ENCODE measurements around the gene ADM2. TPM values are rescaled to one million over a fixed set of nuclear protein-coding genes. Genes with fewer than 3 reads are reported as not detected.

ADM2 gene
- total RNA-seq, 1 donor from 2014 or later: 1.5 TPM

DNA sequence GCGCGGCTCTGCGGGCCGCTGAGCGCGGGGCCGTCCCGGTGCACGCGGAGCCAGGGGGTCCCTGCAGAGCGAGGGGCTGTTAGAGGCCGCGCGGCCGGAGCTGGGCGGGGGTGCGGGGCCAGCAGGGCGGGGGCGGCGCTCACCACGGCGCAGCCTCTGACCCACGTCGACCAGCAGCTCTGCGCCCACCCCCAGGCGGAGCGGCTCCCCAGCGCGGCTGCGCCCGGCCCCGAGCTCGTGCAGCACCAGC lies 44.4 kb downstream of the ADM2 start:
- Histone ChIP-seq H3K27ac (peak overlapping the region; percentile 93), H3K4me3 (peak overlapping the region; percentile 79), H3K27me3 (ENCODE audit: low read depth) (no peaks in the 10 kb centered on the region), H3K36me3 (peaks cover 35% of the 10 kb centered on the region), H3K9me3 (no peaks in the 10 kb centered on the region), H3K4me1 (peaks cover 45% of the 10 kb centered on the region)
- TF ChIP-seq, protein P1, sequence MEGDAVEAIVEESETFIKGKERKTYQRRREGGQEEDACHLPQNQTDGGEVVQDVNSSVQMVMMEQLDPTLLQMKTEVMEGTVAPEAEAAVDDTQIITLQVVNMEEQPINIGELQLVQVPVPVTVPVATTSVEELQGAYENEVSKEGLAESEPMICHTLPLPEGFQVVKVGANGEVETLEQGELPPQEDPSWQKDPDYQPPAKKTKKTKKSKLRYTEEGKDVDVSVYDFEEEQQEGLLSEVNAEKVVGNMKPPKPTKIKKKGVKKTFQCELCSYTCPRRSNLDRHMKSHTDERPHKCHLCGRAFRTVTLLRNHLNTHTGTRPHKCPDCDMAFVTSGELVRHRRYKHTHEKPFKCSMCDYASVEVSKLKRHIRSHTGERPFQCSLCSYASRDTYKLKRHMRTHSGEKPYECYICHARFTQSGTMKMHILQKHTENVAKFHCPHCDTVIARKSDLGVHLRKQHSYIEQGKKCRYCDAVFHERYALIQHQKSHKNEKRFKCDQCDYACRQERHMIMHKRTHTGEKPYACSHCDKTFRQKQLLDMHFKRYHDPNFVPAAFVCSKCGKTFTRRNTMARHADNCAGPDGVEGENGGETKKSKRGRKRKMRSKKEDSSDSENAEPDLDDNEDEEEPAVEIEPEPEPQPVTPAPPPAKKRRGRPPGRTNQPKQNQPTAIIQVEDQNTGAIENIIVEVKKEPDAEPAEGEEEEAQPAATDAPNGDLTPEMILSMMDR (IDR thresholded peaks at IDR 0.05): no peak
- no peak for DNase-seq
- intact Hi-C loops (cut with DNase I): no loop called here
- ATAC-seq: no peak

DNA sequence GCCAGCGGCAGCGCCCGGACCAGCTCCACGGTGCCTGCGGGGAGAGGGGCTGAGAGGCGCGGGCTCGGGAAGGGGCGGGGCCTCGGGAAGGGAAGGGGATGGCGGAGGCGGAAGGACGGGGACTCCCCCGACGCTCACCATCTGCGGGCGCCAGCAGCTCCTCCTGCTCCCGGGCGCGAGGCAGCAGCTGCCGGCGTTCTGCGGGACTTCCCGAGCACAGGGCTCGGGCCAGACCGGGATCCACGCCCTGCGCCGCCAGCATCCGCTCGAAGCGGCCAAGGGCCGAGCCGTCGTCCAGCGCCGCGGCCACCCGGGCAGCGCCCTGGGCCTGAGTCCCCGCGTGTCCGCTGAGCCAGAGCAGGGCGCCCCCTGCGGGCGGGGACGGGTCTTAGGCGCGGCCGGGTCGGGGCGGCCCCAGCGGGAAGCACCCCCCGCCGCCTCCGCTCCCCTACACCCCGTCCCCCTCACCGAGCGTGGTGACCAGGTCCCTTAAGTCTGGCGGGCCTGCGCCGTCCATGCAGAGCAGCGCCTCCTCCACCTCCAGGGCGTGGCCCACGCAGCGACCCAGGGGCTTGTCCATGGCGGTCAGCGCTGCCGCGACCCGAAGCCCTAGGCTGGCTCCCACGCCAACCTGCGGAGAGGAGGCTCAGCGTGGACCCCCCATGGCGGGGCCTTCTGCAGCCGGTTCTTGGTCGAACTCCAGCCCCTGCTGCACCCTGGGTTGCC lies 44.9 kb downstream of the ADM2 start:
- peaks cover 30% of the 10 kb centered on the region for H3K36me3 ChIP-seq
- TF ChIP-seq, protein P1 (IDR thresholded peaks at IDR 0.05): peak; percentile 82
- H3K27me3 ChIP-seq (ENCODE audit: low read depth): no peaks in the 10 kb centered on the region
- H3K27ac ChIP-seq: peak overlapping the region; percentile 93
- H3K9me3 ChIP-seq: no peaks in the 10 kb centered on the region
- ATAC-seq (peak; percentile 36 to 54), DNase-seq (peak; percentile 89)
- intact Hi-C loops (cut with DNase I): no loop called here
- H3K4me1 ChIP-seq: peaks cover 45% of the 10 kb centered on the region
- H3K4me3 ChIP-seq: peak overlapping the region; percentile 79

DNA sequence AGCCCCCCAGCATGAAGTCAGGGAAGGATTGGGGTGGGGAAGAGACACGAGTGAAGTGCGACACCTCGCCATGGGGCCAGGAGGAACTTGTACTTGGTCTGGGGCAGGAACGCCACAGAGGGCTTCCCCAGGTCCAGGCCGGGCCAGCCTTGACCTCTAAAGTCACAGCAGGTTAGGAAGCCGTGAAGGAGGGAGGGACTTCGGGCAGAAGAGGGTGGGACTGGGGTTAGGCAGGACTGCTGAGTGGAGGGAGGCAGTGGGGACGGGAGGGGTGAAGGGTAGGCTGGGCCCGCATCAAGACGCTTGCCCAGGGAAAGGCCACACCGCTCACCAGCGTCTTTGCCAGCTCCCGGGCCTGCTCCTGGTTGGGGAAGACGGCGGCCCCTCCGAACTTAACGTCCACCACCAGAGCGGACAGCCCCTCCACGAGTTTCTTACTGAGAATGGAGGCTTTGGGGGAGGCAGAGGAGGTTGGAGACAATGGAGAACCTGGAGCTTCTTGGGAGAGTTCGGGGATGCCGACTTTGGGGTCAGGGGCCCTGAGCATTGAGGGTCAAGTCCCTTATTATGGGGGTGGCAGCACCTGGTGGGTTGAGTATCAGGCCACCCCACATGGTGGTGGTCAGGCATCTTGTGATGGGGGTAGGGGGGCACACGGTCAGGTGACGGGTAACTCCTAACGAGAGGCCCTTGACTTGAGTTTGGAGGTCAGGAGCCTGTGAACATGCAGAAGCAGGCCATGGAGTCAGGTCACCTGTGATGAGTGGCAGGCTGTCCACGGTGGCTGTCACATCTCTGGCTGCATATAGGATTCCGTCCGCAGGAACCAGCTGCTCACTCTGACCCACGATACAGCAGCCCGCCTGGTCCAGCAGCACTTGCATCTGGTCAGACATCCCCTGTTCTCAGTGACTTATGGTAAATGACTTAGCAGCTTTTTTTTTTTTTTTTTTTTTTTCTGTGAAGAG lies 45.8 kb downstream of the ADM2 start:
- no peaks in the 10 kb centered on the region for H3K9me3 ChIP-seq
- TF ChIP-seq, protein P1 (IDR thresholded peaks at IDR 0.05): no peak
- no peaks in the 10 kb centered on the region for H3K27me3 ChIP-seq (ENCODE audit: low read depth)
- peaks cover 21% of the 10 kb centered on the region for H3K36me3 ChIP-seq
- intact Hi-C loops (cut with DNase I): no loop called here
- H3K4me1 ChIP-seq: peaks cover 45% of the 10 kb centered on the region
- H3K4me3 ChIP-seq: peak overlapping the region; percentile 79
- ATAC-seq: peak; percentile 5 to 12
- peak; percentile 85 for DNase-seq
- peak overlapping the region; percentile 93 for H3K27ac ChIP-seq

DNA sequence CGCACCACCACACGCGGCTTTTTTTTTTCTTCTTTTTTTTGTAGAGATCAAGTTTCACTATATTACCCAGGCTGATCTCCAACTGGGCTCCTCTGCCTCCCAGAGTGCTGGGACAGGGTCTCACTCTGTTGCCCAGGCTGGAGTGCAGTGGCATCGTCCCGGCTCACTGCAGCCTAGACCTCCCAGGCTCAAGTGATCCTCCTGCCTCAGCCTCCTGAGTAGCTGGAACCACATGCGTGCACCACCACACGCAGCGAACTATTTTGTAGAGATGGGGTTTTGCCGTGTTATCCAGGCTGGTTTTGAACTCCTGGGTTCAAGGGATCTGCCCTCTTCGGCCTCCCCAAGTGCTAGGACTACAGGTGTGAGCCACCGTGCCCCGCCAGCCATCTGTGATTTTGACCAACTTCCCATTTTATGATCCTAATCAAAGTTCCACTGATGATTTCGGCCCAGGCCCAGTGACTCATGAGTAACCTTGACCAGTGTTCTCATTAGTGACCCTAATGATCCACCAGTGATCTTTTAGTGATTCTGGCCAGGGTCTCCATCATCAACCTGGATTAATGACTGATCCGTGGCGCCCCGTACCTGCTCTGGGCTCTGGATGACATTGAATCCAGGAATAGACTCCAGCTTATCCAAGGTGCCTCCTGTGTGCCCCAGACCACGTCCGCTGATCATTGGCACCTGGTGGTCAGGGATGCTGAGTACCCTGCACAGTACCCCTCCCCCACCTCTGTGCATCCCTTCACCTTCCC lies 46.8 kb downstream of the ADM2 start:
- no peak for ATAC-seq
- intact Hi-C loops (cut with DNase I): no loop called here
- DNase-seq: peak; percentile 46
- peaks cover 53% of the 10 kb centered on the region for H3K4me1 ChIP-seq
- no peaks in the 10 kb centered on the region for H3K9me3 ChIP-seq
- H3K27me3 ChIP-seq (ENCODE audit: low read depth): no peaks in the 10 kb centered on the region
- TF ChIP-seq, protein P1 (IDR thresholded peaks at IDR 0.05): no peak
- peak overlapping the region; percentile 79 for H3K4me3 ChIP-seq
- peaks cover 12% of the 10 kb centered on the region for H3K36me3 ChIP-seq
- H3K27ac ChIP-seq: peak overlapping the region; percentile 93

DNA sequence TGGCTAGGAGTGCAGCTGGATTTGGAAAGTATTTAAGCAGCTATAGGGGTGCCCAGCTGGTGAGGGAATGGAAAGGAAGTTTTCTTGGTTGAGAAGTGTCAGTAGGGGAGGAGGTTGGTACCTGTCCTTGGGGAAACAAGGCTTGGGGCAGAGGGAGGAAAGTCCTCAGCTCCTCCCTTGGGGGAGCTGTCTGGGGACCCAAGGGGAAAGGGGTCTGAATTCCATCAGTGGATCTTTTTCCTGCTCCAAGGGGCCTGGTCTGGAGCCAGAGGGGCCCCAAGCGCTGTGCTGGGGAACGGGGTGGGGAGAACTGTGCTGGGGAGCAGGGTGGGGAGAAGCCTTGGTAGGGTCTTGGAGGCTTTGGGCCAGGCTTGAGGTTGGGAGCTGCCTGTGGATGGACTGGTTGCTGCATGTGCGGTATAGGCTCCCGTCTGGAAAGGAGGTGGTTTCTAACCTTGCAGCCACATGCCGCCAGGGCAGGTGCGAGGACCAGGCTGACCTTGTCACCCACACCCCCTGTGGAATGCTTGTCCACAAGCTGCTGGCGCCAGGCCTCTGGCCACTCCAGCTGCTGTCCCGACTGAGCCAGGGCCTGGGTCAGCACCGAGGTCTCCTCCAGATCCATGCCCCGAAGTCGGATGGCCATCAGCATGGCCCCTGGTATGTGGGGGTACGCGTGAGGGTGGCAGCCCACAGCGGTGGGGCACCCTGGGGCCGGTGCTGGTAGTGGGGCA lies 47.5 kb downstream of the ADM2 start:
- intact Hi-C loops (cut with DNase I): no loop called here
- H3K9me3 ChIP-seq: no peaks in the 10 kb centered on the region
- peaks cover 58% of the 10 kb centered on the region for H3K4me1 ChIP-seq
- peak; percentile 64 for DNase-seq
- H3K36me3 ChIP-seq: peaks cover 4% of the 10 kb centered on the region
- no peaks in the 10 kb centered on the region for H3K27me3 ChIP-seq (ENCODE audit: low read depth)
- peak overlapping the region; percentile 100 for H3K27ac ChIP-seq
- TF ChIP-seq, protein P1 (IDR thresholded peaks at IDR 0.05): no peak
- H3K4me3 ChIP-seq: peak overlapping the region; percentile 79
- no peak for ATAC-seq

Data from lower lobe of right lung (tissue), 2 donors.